Neural cell (in vitro differentiated cells): ENCODE results near the gene ARF3.

Experiments used
- TAF1 ChIP-seq: IDR thresholded peaks from 2 replicates; pipeline ENCODE4 v1.6.1; 2012; ENCODE audit warnings: low read depth
- TF ChIP-seq, protein P1 (sequence below): fragments of 450-650 bp; IDR thresholded peaks from 2 replicates; pipeline ENCODE4 v1.5.1; 2014; ENCODE audit warnings: antibody characterized with exemption, mild to moderate bottlenecking, moderate library complexity; ENCODE audit not compliant: poor library complexity, severe bottlenecking

DNA sequence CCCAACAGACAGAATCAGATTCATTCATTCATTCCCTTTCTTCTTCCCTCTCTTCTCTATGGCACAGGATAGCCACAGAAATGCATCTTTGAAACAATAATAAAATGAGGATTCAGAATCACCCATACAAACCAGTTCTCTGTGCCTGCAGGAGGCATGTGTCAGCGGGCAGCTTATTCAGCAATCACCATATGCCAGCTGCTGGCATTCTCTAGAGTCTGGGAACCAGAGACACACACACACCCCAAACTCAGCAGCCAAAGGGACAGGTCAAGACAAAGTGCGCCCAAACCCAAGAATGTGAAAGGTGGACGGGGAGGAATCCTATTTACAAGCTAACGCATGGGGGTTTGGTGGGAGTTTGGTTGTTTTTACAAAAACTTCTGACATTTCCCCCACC is 14.1 kb downstream of the ARF3 start:
- TF ChIP-seq, protein P1, sequence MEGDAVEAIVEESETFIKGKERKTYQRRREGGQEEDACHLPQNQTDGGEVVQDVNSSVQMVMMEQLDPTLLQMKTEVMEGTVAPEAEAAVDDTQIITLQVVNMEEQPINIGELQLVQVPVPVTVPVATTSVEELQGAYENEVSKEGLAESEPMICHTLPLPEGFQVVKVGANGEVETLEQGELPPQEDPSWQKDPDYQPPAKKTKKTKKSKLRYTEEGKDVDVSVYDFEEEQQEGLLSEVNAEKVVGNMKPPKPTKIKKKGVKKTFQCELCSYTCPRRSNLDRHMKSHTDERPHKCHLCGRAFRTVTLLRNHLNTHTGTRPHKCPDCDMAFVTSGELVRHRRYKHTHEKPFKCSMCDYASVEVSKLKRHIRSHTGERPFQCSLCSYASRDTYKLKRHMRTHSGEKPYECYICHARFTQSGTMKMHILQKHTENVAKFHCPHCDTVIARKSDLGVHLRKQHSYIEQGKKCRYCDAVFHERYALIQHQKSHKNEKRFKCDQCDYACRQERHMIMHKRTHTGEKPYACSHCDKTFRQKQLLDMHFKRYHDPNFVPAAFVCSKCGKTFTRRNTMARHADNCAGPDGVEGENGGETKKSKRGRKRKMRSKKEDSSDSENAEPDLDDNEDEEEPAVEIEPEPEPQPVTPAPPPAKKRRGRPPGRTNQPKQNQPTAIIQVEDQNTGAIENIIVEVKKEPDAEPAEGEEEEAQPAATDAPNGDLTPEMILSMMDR: no peak
- TF ChIP-seq TAF1: no peak
